ENCODE data around the gene RRP8. TPM values are rescaled to one million over a fixed set of nuclear protein-coding genes. Genes with fewer than 3 reads are reported as not detected.

Gene RRP8
- total and polyA plus RNA-seq, 9 of the 15 experiments (the other 6 are each of a cell fraction or from before 2014, with no cell fraction given) = 5.7 to 47.3 (median 32.6) TPM

DNA sequence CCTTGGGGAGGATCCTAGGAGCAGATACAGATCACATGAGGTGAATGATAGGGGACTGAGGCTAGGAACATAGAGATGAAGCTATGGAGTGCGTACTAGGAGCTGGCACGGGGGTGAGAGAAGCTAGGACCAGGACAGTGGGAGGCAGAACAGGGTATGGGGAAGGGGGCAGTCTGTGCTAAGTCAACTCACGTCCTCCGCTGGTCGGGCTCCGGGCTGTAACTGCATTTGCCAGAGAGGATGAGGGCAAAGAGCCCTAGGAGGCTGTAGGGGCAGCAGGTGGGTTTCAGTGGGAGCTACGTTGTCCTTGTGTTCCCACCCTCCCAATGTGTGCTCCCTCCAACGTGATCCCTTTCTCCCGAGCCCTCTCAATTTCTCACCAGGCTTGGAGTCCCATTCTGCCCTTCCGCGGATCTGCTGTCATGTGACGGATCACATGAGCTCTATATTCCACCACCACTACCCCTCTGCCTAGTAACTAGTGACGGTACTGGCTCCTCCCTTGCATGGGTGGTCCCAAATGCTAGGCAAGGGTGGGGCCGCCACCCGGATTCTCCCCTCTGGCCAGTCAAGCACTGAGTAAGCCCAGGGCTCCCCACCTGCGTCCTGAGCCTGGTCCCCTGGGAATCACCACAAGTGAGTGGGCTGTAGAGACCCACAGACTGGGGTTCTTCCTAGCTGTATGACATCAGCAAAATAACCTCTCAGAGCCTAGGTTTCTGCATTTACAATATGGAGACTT lies 15.8 kb upstream of the RRP8 start, which contains the start of gene TPP1 (continued):
- TF ChIP-seq, protein P1, sequence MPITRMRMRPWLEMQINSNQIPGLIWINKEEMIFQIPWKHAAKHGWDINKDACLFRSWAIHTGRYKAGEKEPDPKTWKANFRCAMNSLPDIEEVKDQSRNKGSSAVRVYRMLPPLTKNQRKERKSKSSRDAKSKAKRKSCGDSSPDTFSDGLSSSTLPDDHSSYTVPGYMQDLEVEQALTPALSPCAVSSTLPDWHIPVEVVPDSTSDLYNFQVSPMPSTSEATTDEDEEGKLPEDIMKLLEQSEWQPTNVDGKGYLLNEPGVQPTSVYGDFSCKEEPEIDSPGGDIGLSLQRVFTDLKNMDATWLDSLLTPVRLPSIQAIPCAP (CRISPR knock-in tag; IDR thresholded peaks at IDR 0.05; ENCODE audit: borderline replicate concordance) = no peak
- TF ChIP-seq NFIX (CRISPR knock-in tag; IDR thresholded peaks at IDR 0.05; ENCODE audit: low read depth) = no peak
- no peak for TF ChIP-seq GTF2E2 (tag; IDR thresholded peaks at IDR 0.05)
- TF ChIP-seq NCOR1 (IDR thresholded peaks at IDR 0.05) = no peak
- TF ChIP-seq NBN (IDR thresholded peaks at IDR 0.05; ENCODE audit: low read depth) = peak; percentile 47; the same call in 1 of the 2 replicates
- TF ChIP-seq, protein P2, sequence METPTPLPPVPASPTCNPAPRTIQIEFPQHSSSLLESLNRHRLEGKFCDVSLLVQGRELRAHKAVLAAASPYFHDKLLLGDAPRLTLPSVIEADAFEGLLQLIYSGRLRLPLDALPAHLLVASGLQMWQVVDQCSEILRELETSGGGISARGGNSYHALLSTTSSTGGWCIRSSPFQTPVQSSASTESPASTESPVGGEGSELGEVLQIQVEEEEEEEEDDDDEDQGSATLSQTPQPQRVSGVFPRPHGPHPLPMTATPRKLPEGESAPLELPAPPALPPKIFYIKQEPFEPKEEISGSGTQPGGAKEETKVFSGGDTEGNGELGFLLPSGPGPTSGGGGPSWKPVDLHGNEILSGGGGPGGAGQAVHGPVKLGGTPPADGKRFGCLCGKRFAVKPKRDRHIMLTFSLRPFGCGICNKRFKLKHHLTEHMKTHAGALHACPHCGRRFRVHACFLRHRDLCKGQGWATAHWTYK (CRISPR knock-in tag; IDR thresholded peaks at IDR 0.05) = no peak
- TF ChIP-seq, protein P3, sequence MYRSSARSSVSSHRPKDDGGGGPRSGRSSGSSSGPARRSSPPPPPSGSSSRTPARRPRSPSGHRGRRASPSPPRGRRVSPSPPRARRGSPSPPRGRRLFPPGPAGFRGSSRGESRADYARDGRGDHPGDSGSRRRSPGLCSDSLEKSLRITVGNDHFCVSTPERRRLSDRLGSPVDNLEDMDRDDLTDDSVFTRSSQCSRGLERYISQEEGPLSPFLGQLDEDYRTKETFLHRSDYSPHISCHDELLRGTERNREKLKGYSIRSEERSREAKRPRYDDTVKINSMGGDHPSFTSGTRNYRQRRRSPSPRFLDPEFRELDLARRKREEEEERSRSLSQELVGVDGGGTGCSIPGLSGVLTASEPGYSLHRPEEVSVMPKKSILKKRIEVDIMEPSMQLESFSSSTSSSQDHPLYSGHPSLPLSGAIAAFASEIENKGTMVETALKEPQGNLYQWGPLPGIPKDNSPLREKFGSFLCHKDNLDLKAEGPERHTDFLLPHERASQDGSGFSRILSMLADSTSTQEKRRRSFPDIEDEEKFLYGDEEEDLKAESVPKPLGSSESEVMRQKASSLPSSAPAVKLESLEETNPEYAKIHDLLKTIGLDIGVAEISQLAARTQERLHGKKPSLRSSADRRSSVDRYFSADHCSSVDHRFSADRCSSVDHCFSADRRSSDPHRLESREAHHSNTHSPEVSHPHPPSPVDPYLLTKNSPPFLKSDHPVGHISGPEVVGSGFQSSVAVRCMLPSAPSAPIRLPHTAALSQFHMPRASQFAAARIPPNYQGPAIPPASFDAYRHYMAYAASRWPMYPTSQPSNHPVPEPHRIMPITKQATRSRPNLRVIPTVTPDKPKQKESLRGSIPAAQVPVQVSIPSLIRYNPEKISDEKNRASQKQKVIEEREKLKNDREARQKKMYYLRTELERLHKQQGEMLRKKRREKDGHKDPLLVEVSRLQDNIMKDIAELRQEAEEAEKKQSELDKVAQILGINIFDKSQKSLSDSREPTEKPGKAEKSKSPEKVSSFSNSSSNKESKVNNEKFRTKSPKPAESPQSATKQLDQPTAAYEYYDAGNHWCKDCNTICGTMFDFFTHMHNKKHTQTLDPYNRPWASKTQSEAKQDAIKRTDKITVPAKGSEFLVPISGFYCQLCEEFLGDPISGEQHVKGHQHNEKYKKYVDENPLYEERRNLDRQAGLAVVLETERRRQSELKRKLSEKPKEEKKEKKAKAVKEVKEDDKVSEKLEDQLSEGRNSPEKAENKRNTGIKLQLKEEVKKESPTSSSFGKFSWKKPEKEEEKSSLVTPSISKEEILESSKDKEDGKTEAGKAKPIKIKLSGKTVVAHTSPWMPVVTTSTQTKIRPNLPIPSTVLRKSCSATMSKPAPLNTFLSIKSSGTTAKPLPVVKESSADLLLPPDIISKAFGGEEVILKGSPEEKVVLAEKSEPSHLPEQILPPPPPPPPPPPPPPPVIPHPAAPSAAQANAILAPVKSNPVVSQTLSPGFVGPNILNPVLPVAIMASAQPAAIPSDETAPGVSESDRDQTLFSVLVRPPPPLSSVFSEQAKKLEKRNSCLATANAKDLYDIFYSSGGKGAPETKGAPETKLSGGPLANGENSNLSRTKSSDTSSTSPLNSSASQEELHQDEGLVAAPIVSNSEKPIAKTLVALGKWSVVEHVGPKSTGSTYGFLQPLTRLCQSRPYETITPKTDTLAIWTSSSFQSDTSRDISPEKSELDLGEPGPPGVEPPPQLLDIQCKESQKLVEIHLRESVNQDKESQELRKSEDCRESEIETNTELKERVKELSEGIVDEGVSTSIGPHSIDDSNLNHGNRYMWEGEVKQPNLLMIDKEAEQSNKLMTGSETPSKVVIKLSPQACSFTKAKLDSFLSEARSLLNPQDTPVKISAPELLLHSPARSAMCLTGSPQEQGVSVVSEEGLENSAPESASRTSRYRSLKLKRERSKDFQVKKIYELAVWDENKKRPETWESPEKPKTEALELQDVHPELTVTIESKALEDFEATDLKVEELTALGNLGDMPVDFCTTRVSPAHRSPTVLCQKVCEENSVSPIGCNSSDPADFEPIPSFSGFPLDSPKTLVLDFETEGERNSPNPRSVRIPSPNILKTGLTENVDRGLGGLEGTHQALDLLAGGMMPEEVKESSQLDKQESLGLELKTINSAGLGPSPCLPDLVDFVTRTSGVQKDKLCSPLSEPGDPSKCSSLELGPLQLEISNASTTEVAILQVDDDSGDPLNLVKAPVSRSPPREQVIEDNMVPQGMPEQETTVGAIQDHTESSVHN (IDR thresholded peaks at IDR 0.05; ENCODE audit: borderline replicate concordance in 1 of 2, low read depth in 1 of 2) = no peak
- TF ChIP-seq, protein P4, sequence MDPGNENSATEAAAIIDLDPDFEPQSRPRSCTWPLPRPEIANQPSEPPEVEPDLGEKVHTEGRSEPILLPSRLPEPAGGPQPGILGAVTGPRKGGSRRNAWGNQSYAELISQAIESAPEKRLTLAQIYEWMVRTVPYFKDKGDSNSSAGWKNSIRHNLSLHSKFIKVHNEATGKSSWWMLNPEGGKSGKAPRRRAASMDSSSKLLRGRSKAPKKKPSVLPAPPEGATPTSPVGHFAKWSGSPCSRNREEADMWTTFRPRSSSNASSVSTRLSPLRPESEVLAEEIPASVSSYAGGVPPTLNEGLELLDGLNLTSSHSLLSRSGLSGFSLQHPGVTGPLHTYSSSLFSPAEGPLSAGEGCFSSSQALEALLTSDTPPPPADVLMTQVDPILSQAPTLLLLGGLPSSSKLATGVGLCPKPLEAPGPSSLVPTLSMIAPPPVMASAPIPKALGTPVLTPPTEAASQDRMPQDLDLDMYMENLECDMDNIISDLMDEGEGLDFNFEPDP (CRISPR knock-in tag; IDR thresholded peaks at IDR 0.05) = no peak
- TF ChIP-seq, protein P5, sequence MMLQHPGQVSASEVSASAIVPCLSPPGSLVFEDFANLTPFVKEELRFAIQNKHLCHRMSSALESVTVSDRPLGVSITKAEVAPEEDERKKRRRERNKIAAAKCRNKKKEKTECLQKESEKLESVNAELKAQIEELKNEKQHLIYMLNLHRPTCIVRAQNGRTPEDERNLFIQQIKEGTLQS (IDR thresholded peaks at IDR 0.05) = peak; percentile 39; the same call in 1 of the 2 replicates
- TF ChIP-seq, protein P5 (CRISPR knock-in tag; conservative IDR thresholded peaks at IDR 0.05) = no peak

Measured in K562 (cell line).